HCT116 (cell line): ENCODE data around the gene RAPSN. TPM values are rescaled to one million over a fixed set of nuclear protein-coding genes. Genes with fewer than 3 reads are reported as not detected.

Experiments
- ATAC-seq: fragments of 200-7000 bp; cut with Tn5 transposase; 2 replicates; pipeline ENCODE4 v1.9.1; 2020; ENCODE audit warnings: mild to moderate bottlenecking, moderate library complexity
- BruUV-seq: library from RNA; stranded (reverse); fragments of 400-500 nt; replicated peaks from 2 replicates; lab custom pipeline; 2021; lab: Mats Ljungman, UMichigan
- CTCF ChIA-PET: fragments of 300-600 bp; sonication (Branson Sonifier 250); formaldehyde crosslinking; loops from one replicate; lab custom pipeline; 2021; ENCODE audit warnings: antibody characterized with exemption; lab: Charles Lee
- POLR2A ChIA-PET: fragments of 300-600, 350-600 bp; sonication (Branson Sonifier 250); formaldehyde crosslinking; loops from one replicate; lab custom pipeline; 2021; ENCODE audit warnings: antibody characterized with exemption; lab: Charles Lee
- RAD21 ChIA-PET, 2 experiments: fragments of 300-600 bp; sonication (Branson Sonifier 250); formaldehyde crosslinking; loops; one replicate each; lab custom pipeline; 2023; ENCODE audit warnings: low total read pairs in 2 of 2; ENCODE audit not compliant: uncharacterized antibody in 2 of 2, unreplicated experiment in 2 of 2, low non-redundant PET in 1 of 2; lab: Charles Lee
- DNase-seq: peaks from one replicate; pipeline ENCODE4 v3.0.0-alpha.2; 2010; ENCODE audit warnings: low read depth, low spot score
- H2AFZ ChIP-seq: fragments of 200-600 bp; shearing (Covaris generic), sonication (generic); 2 replicates; pipeline ENCODE4 v1.6.1; 2017; ENCODE audit warnings: low read depth, mixed run types, mixed read lengths, antibody characterized with exemption, low read length; ENCODE audit not compliant: poor library complexity, severe bottlenecking
- H3K27ac ChIP-seq: 2 replicates; pipeline ENCODE4 v1.5.1; 2012; ENCODE audit warnings: low read depth, low read length
- H3K27me3 ChIP-seq: fragments of 200-600 bp; sonication (generic); 2 replicates; pipeline ENCODE4 v1.6.1; 2016; ENCODE audit warnings: mixed run types, low read length, mixed read lengths; ENCODE audit not compliant: insufficient read depth
- H3K36me3 ChIP-seq, 2 experiments: fragments of 200-500 bp in 1 of 2; fragments of 200-600 bp in 1 of 2; sonication (Bioruptor generic) in 1 of 2; sonication (generic) in 1 of 2; 2 replicates each; pipeline versions ENCODE4 v1.5.1 to v1.6.1; 2014 to 2016; ENCODE audit warnings: low read length in 2 of 2, inconsistent platforms in 1 of 2, mixed read lengths in 1 of 2, mixed run types in 1 of 2; ENCODE audit not compliant: insufficient read depth in 2 of 2, control insufficient read depth in 1 of 2
- H3K4me1 ChIP-seq, 2 experiments: fragments of 200-600 bp in 1 of 2; sonication (generic) in 1 of 2; 2 replicates each; pipeline versions ENCODE4 v1.5.1 to v1.6.1; 2012 to 2017; ENCODE audit warnings: low read length in 2 of 2, inconsistent platforms in 1 of 2, mild to moderate bottlenecking in 1 of 2, mixed read lengths in 1 of 2, mixed run types in 1 of 2, moderate library complexity in 1 of 2; ENCODE audit not compliant: insufficient read depth in 2 of 2, control insufficient read depth in 1 of 2
- H3K4me2 ChIP-seq: fragments of 200-600 bp; sonication (generic); 2 replicates; pipeline ENCODE4 v1.6.1; 2017; ENCODE audit warnings: mixed run types, low read length, mixed read lengths
- H3K4me3 ChIP-seq, 2 experiments: fragments of 200-600 bp in 1 of 2; sonication (generic) in 1 of 2; replicated peaks in 1 of 2; 2 replicates each; pipeline ENCODE4 v1.5.1; 2011 to 2016; ENCODE audit warnings: low read length in 2 of 2, control low read depth in 1 of 2, low read depth in 1 of 2, mild to moderate bottlenecking in 1 of 2, mixed read lengths in 1 of 2, mixed run types in 1 of 2
- H3K79me2 ChIP-seq: fragments of 200-600 bp; sonication (generic); 2 replicates; pipeline ENCODE4 v1.6.1; 2017; ENCODE audit warnings: mild to moderate bottlenecking, mixed run types, low read length, moderate library complexity, mixed read lengths; ENCODE audit not compliant: insufficient read depth
- H3K9ac ChIP-seq: fragments of 200-600 bp; sonication (generic); 2 replicates; pipeline ENCODE4 v1.6.1; 2016; ENCODE audit warnings: low read length, mixed read lengths
- H3K9me2 ChIP-seq: fragments of 200-600 bp; sonication (generic), shearing (Covaris generic); 2 replicates; pipeline ENCODE4 v1.6.1; 2017; ENCODE audit warnings: mixed run types, mild to moderate bottlenecking, moderate library complexity; ENCODE audit not compliant: insufficient read depth
- H3K9me3 ChIP-seq, 2 experiments: fragments of 200-500 bp in 1 of 2; fragments of 200-600 bp in 1 of 2; sonication (Bioruptor generic) in 1 of 2; sonication (generic) in 1 of 2; 2 replicates each; pipeline ENCODE4 v1.6.1; 2014 to 2017; ENCODE audit warnings: low read length in 2 of 2, mixed read lengths in 2 of 2, inconsistent platforms in 1 of 2, low read depth in 1 of 2, mild to moderate bottlenecking in 1 of 2, mixed run types in 1 of 2, moderate library complexity in 1 of 2; ENCODE audit not compliant: control insufficient read depth in 1 of 2, insufficient read depth in 1 of 2
- H4K20me1 ChIP-seq: fragments of 200-600 bp; sonication (generic), shearing (Covaris generic); 2 replicates; pipeline ENCODE4 v1.6.1; 2017; ENCODE audit warnings: mixed run types, mild to moderate bottlenecking, moderate library complexity; ENCODE audit not compliant: insufficient read depth
- CEBPB ChIP-seq: IDR thresholded peaks from 2 replicates; pipeline ENCODE4 v1.6.1; 2012; ENCODE audit warnings: low read depth
- ELF1 ChIP-seq: IDR thresholded peaks from 2 replicates; pipeline ENCODE4 v1.6.1; 2012; ENCODE audit warnings: low read depth, borderline replicate concordance
- EZH2 ChIP-seq: fragments of 200-600 bp; sonication (generic); IDR thresholded peaks from 2 replicates; pipeline ENCODE4 v1.6.1; 2017; ENCODE audit warnings: antibody characterized with exemption, mixed run types
- EZH2phosphoT487 ChIP-seq: fragments of 200-600 bp; IDR thresholded peaks from 2 replicates; pipeline ENCODE4 v1.6.1; 2018; ENCODE audit warnings: antibody characterized with exemption, borderline replicate concordance
- JUND ChIP-seq: IDR thresholded peaks from 2 replicates; pipeline ENCODE4 v1.6.1; 2012
- POLR2A ChIP-seq: IDR thresholded peaks from 2 replicates; pipeline ENCODE4 v1.7.0; 2011; ENCODE audit warnings: borderline replicate concordance; ENCODE audit not compliant: insufficient read depth, insufficient read length; ENCODE audit errors: extremely low read depth
- POLR2AphosphoS5 ChIP-seq: IDR thresholded peaks from 2 replicates; pipeline ENCODE4 v1.6.1; 2011; ENCODE audit warnings: mild to moderate bottlenecking, low read depth, low read length, moderate library complexity
- RAD21 ChIP-seq: IDR thresholded peaks from 2 replicates; pipeline ENCODE4 v1.6.1; 2012; ENCODE audit warnings: low read depth, mild to moderate bottlenecking
- SIN3A ChIP-seq: IDR thresholded peaks from 2 replicates; pipeline ENCODE4 v1.6.1; 2012; ENCODE audit warnings: low read depth
- SP1 ChIP-seq: IDR thresholded peaks from 2 replicates; pipeline ENCODE4 v1.6.1; 2012; ENCODE audit warnings: low read depth
- SRF ChIP-seq: IDR thresholded peaks from 2 replicates; pipeline ENCODE4 v1.6.1; 2012; ENCODE audit warnings: low read depth
- TCF7L2 ChIP-seq: IDR thresholded peaks from 2 replicates; pipeline ENCODE4 v1.7.0; 2011; ENCODE audit warnings: borderline replicate concordance, inconsistent platforms; ENCODE audit not compliant: insufficient read depth, insufficient read length; ENCODE audit errors: extremely low read depth
- YY1 ChIP-seq: IDR thresholded peaks from 2 replicates; pipeline ENCODE4 v1.6.1; 2011; ENCODE audit warnings: low read length, low read depth, moderate library complexity, mild to moderate bottlenecking; ENCODE audit not compliant: insufficient replicate concordance; ENCODE audit errors: extremely low read depth
- ZFX ChIP-seq: fragments of 450-650 bp; IDR thresholded peaks from 2 replicates; pipeline ENCODE4 v1.6.1; 2017
- ZNF274 ChIP-seq: fragments of 200-500 bp; sonication (Bioruptor generic); IDR thresholded peaks from 2 replicates; pipeline ENCODE4 v1.6.1; 2014; ENCODE audit warnings: mild to moderate bottlenecking, low read depth, low read length, inconsistent platforms
- intact Hi-C: fragments of 100-400 bp; cut with micrococcal nuclease; formaldehyde crosslinking; loops from 2 replicates; pipeline ENCODE4 v1.10.0; 2022
- total RNA-seq: library from RNA; stranded (reverse); gene quantifications from one replicate; pipeline ENCODE4 v1.2.1, GENCODE V29; 2021; ENCODE audit not compliant: unreplicated experiment
- TF ChIP-seq, protein P1 (sequence below), 3 experiments: fragments of 200-600 bp in 1 of 3; sonication (generic) in 1 of 3; IDR thresholded peaks in 2 of 3; conservative IDR thresholded peaks in 1 of 3; 2 replicates each; pipeline ENCODE4 v1.5.1; 2012 to 2017; ENCODE audit warnings: low read depth in 2 of 3, low read length in 2 of 3, antibody characterized with exemption in 1 of 3, borderline replicate concordance in 1 of 3, control low read depth in 1 of 3, mild to moderate bottlenecking in 1 of 3, mixed read lengths in 1 of 3, mixed run types in 1 of 3, moderate library complexity in 1 of 3; ENCODE audit not compliant: insufficient read depth in 1 of 3
- TF ChIP-seq, protein P2 (sequence below): IDR thresholded peaks from 2 replicates; pipeline ENCODE4 v1.6.1; 2011; ENCODE audit warnings: mild to moderate bottlenecking, low read length, moderate library complexity; ENCODE audit not compliant: insufficient replicate concordance; ENCODE audit errors: extremely low read depth
- TF ChIP-seq, protein P3 (sequence below): IDR thresholded peaks from 2 replicates; pipeline ENCODE4 v1.6.1; 2012; ENCODE audit warnings: low read depth

RAPSN gene
- total RNA-seq, 1 experiment from 2014 or later = 0.57 TPM

- Histone ChIP-seq H3K4me3 (no peak overlapping the region), H3K9me2 (no peaks in the 10 kb centered on the region), H3K9me3 (no peaks in the 10 kb centered on the region), H3K4me2 (no peak overlapping the region), H3K27ac (no peak overlapping the region), H2AFZ (no peak overlapping the region), H3K36me3 (no peaks in the 10 kb centered on the region), H3K9ac (no peak overlapping the region)
- BruUV-seq = no TSS peak
- intact Hi-C loops = no loop called here
- ChIA-PET CTCF (no interaction called here), RAD21 (no interaction called here)
- DNase-seq = no peak
- TF ChIP-seq POLR2AphosphoS5 (no peak), SRF (no peak), CEBPB (no peak), TCF7L2 (no peak), ZNF274 (no peak), ZFX (no peak), EZH2phosphoT487 (no peak), SP1 (no peak), EZH2 (no peak), SIN3A (no peak), YY1 (no peak), POLR2A (no peak), RAD21 (no peak), JUND (no peak), ELF1 (no peak)
- TF ChIP-seq, protein P1, sequence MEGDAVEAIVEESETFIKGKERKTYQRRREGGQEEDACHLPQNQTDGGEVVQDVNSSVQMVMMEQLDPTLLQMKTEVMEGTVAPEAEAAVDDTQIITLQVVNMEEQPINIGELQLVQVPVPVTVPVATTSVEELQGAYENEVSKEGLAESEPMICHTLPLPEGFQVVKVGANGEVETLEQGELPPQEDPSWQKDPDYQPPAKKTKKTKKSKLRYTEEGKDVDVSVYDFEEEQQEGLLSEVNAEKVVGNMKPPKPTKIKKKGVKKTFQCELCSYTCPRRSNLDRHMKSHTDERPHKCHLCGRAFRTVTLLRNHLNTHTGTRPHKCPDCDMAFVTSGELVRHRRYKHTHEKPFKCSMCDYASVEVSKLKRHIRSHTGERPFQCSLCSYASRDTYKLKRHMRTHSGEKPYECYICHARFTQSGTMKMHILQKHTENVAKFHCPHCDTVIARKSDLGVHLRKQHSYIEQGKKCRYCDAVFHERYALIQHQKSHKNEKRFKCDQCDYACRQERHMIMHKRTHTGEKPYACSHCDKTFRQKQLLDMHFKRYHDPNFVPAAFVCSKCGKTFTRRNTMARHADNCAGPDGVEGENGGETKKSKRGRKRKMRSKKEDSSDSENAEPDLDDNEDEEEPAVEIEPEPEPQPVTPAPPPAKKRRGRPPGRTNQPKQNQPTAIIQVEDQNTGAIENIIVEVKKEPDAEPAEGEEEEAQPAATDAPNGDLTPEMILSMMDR (IDR thresholded peaks at IDR 0.05 in 2 of 3, conservative IDR thresholded peaks at IDR 0.05 in 1 of 3; ENCODE audit: borderline replicate concordance in 1 of 3, insufficient read depth in 1 of 3, low read depth in 2 of 3, low read length in 2 of 3) = no peak
- TF ChIP-seq, protein P2, sequence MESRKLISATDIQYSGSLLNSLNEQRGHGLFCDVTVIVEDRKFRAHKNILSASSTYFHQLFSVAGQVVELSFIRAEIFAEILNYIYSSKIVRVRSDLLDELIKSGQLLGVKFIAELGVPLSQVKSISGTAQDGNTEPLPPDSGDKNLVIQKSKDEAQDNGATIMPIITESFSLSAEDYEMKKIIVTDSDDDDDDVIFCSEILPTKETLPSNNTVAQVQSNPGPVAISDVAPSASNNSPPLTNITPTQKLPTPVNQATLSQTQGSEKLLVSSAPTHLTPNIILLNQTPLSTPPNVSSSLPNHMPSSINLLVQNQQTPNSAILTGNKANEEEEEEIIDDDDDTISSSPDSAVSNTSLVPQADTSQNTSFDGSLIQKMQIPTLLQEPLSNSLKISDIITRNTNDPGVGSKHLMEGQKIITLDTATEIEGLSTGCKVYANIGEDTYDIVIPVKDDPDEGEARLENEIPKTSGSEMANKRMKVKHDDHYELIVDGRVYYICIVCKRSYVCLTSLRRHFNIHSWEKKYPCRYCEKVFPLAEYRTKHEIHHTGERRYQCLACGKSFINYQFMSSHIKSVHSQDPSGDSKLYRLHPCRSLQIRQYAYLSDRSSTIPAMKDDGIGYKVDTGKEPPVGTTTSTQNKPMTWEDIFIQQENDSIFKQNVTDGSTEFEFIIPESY = no peak
- TF ChIP-seq, protein P3, sequence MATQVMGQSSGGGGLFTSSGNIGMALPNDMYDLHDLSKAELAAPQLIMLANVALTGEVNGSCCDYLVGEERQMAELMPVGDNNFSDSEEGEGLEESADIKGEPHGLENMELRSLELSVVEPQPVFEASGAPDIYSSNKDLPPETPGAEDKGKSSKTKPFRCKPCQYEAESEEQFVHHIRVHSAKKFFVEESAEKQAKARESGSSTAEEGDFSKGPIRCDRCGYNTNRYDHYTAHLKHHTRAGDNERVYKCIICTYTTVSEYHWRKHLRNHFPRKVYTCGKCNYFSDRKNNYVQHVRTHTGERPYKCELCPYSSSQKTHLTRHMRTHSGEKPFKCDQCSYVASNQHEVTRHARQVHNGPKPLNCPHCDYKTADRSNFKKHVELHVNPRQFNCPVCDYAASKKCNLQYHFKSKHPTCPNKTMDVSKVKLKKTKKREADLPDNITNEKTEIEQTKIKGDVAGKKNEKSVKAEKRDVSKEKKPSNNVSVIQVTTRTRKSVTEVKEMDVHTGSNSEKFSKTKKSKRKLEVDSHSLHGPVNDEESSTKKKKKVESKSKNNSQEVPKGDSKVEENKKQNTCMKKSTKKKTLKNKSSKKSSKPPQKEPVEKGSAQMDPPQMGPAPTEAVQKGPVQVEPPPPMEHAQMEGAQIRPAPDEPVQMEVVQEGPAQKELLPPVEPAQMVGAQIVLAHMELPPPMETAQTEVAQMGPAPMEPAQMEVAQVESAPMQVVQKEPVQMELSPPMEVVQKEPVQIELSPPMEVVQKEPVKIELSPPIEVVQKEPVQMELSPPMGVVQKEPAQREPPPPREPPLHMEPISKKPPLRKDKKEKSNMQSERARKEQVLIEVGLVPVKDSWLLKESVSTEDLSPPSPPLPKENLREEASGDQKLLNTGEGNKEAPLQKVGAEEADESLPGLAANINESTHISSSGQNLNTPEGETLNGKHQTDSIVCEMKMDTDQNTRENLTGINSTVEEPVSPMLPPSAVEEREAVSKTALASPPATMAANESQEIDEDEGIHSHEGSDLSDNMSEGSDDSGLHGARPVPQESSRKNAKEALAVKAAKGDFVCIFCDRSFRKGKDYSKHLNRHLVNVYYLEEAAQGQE = no peak
- TF ChIP-seq, all 23 proteins: peak for 0
- Histone ChIP-seq H3K79me2 (no peaks in the 10 kb centered on the region), H3K27me3 (no peaks in the 10 kb centered on the region), H4K20me1 (no peaks in the 10 kb centered on the region), H3K4me1 (no peaks in the 10 kb centered on the region)
- ATAC-seq = no peak
- POLR2A ChIA-PET = no interaction called here
These were observed 8.9 kb downstream of the RAPSN start for GRCh38 chr11:47440054-47440476.
